ENCODE data around the gene PCSK6. TPM values are rescaled to one million over a fixed set of nuclear protein-coding genes. Genes with fewer than 3 reads are reported as not detected.

Gene PCSK6
- total RNA-seq, 1 experiment from 2014 or later: 26.3 TPM

DNA sequence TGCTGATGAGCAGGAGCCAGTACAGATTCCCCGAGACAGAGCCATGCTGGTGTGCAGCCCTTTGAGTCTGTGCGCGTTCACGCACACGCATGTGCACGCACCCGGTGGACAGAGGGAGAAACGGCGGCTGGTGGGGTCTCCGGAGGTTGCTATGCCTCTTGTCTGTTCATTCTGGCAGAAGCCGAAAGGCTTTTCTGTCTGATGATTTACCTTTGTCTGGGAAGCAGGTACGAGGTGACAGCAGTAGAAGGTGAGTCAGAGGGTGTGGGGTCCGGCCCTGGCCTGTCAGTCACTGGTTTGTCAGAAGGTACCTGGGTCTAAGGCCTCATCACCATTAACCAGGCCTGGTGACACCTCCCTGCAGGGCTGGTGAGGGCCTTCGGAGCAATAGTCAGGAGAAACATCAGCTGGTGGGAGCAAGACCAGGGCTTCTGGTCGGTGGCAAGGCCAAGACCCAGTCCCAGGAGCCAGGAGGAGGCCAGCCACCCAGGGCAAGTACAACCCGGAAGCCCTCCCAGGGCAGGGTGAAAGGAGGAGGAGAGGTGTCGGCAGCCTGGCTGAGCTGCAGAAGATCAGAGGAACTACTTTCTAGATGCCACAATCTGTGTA, 7.5 kb downstream of the PCSK6 start:
- CTCF ChIA-PET: no interaction called here
- no peak for TF ChIP-seq EZH2 (IDR thresholded peaks at IDR 0.05; ENCODE audit: low read depth)
- TF ChIP-seq, protein P1, sequence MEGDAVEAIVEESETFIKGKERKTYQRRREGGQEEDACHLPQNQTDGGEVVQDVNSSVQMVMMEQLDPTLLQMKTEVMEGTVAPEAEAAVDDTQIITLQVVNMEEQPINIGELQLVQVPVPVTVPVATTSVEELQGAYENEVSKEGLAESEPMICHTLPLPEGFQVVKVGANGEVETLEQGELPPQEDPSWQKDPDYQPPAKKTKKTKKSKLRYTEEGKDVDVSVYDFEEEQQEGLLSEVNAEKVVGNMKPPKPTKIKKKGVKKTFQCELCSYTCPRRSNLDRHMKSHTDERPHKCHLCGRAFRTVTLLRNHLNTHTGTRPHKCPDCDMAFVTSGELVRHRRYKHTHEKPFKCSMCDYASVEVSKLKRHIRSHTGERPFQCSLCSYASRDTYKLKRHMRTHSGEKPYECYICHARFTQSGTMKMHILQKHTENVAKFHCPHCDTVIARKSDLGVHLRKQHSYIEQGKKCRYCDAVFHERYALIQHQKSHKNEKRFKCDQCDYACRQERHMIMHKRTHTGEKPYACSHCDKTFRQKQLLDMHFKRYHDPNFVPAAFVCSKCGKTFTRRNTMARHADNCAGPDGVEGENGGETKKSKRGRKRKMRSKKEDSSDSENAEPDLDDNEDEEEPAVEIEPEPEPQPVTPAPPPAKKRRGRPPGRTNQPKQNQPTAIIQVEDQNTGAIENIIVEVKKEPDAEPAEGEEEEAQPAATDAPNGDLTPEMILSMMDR (conservative IDR thresholded peaks at IDR 0.05): no peak
- POLR2A ChIA-PET (ENCODE audit: unreplicated experiment): interaction anchor here (1.0 kb wide), 1 partner anchor 134 kb away, joined by 5 read pairs; no protein-coding TSS in a partner anchor
- Histone ChIP-seq H3K79me2 (ENCODE audit: low read depth) (peaks cover 65% of the 10 kb centered on the region), H4K20me1 (ENCODE audit: insufficient read depth) (peaks cover 4% of the 10 kb centered on the region; the same call in 1 of the 2 replicates), H3K4me1 (replicated peaks; ENCODE audit: insufficient read depth) (peaks cover 57% of the 10 kb centered on the region), H3K4me2 (peak overlapping the region; percentile 76), H3K36me3 (ENCODE audit: low read depth) (peaks cover 5% of the 10 kb centered on the region), H3K9me3 (ENCODE audit: insufficient read depth, low read depth) (no peaks in the 10 kb centered on the region), H3K27me3 (ENCODE audit: insufficient read depth, low read depth) (no peaks in the 10 kb centered on the region), H3F3A (ENCODE audit: insufficient read depth, low read depth) (peaks cover 44% of the 10 kb centered on the region), H3K4me3 (peak overlapping the region; percentile 44; the same call in 1 of the 2 replicates), H3K27ac (peak overlapping the region; percentile 72), H2AFZ (no peak overlapping the region), H3K9me2 (ENCODE audit: insufficient read depth) (no peaks in the 10 kb centered on the region)
- BruUV-seq (replicated peaks): no TSS peak
- peak; percentile 60 to 75 for DNase-seq
- intact Hi-C loops (cut with micrococcal nuclease; ENCODE audit: unreplicated experiment): loop anchor here (5.0 kb wide), 3 partner anchors 80 to 160 kb away; no protein-coding TSS in a partner anchor

DNA sequence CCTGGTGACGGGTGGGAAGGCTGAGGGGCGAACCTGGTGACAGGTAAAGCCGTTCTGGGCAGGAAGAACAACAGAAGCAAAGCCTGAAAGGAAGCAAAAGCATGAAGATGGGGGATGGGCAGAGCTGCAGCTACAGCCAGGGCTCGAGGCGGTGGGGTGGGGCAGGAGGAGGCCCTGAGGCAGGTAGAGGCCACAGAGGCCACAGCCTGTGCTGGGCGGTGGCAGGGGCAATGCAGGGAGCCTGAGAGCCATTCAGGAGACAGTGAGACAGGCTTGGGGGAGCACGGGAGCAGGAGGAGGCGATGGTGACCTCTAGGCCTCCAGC, 8.2 kb downstream of the PCSK6 start:
- no peak overlapping the region for H2AFZ ChIP-seq
- no TSS peak for BruUV-seq (replicated peaks)
- H3K4me1 ChIP-seq (replicated peaks; ENCODE audit: insufficient read depth): peaks cover 57% of the 10 kb centered on the region
- H3K9me3 ChIP-seq (ENCODE audit: insufficient read depth, low read depth): no peaks in the 10 kb centered on the region
- H3K9me2 ChIP-seq (ENCODE audit: insufficient read depth): no peaks in the 10 kb centered on the region
- peak overlapping the region; percentile 44; the same call in 1 of the 2 replicates for H3K4me3 ChIP-seq
- peaks cover 44% of the 10 kb centered on the region for H3F3A ChIP-seq (ENCODE audit: insufficient read depth, low read depth)
- H3K27me3 ChIP-seq (ENCODE audit: insufficient read depth, low read depth): no peaks in the 10 kb centered on the region
- CTCF ChIA-PET: no interaction called here
- peaks cover 3% of the 10 kb centered on the region for H3K36me3 ChIP-seq (ENCODE audit: low read depth)
- H4K20me1 ChIP-seq (ENCODE audit: insufficient read depth): 0 out of 2 replicates have a peak, but pooled peaks cover 3% of the 10 kb centered on the region
- peaks cover 58% of the 10 kb centered on the region for H3K79me2 ChIP-seq (ENCODE audit: low read depth)
- H3K27ac ChIP-seq: peak overlapping the region; percentile 72
- intact Hi-C loops (cut with micrococcal nuclease; ENCODE audit: unreplicated experiment): loop anchor here (5.0 kb wide), 3 partner anchors 81 to 161 kb away; no protein-coding TSS in a partner anchor
- TF ChIP-seq, protein P1 (conservative IDR thresholded peaks at IDR 0.05): no peak
- no peak for TF ChIP-seq EZH2 (IDR thresholded peaks at IDR 0.05; ENCODE audit: low read depth)
- peak in 1 of 2 experiments; percentile 58 for DNase-seq
- peak overlapping the region; percentile 76 for H3K4me2 ChIP-seq
- POLR2A ChIA-PET (ENCODE audit: unreplicated experiment): no interaction called here

DNA sequence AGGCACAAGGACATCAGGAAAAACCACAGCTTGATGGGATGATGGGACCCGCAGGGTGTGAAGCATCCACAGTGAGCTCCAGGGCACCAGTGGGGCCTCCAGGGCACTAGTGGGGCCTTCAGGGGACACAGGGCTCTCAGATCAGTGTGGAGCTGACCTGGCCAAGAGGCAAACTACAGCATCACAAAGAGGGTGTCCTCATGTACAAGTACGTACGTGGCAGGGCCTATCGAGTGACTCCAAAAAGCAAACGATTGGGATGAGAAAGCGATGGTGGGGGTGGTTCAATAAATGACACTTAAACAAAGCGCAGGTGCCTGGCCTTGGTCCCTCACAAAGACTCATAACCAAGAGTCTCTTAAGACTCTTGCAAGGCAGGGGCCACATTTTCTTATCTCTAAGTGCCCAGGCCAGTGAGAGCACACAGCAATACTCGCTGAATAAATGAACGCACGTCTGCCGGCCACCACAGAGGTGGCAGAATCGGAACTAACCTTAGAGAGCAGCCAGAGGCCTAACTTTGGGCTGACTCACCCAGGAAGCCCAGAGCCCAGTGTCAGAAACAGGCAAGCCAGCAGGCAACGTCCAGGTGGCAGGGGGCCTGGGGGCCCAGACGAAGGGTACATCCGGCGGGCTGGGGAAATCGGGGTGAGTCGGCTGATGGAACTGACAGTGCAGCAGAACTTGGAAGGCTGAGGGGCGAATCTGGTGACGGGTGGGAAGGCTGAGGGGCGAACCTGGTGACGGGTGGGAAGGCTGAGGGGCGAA, 8.7 kb downstream of the PCSK6 start:
- H3K4me1 ChIP-seq (replicated peaks; ENCODE audit: insufficient read depth): peaks cover 56% of the 10 kb centered on the region
- no peaks in the 10 kb centered on the region for H3K27me3 ChIP-seq (ENCODE audit: insufficient read depth, low read depth)
- intact Hi-C loops (cut with micrococcal nuclease; ENCODE audit: unreplicated experiment): loop anchor here (5.0 kb wide), 3 partner anchors 82 to 162 kb away; no protein-coding TSS in a partner anchor
- peak in 1 of 2 experiments; percentile 36 for DNase-seq
- H4K20me1 ChIP-seq (ENCODE audit: insufficient read depth): 0 out of 2 replicates have a peak, but pooled peaks cover 3% of the 10 kb centered on the region
- H2AFZ ChIP-seq: no peak overlapping the region
- H3K79me2 ChIP-seq (ENCODE audit: low read depth): peaks cover 58% of the 10 kb centered on the region
- peak overlapping the region; percentile 72 for H3K27ac ChIP-seq
- TF ChIP-seq, protein P1 (conservative IDR thresholded peaks at IDR 0.05): no peak
- TF ChIP-seq EZH2 (IDR thresholded peaks at IDR 0.05; ENCODE audit: low read depth): no peak
- ChIA-PET CTCF (no interaction called here), POLR2A (ENCODE audit: unreplicated experiment) (no interaction called here)
- H3K9me2 ChIP-seq (ENCODE audit: insufficient read depth): no peaks in the 10 kb centered on the region
- BruUV-seq (replicated peaks): no TSS peak
- peaks cover 44% of the 10 kb centered on the region for H3F3A ChIP-seq (ENCODE audit: insufficient read depth, low read depth)
- 0 out of 2 replicates have a peak, but pooled peaks cover 2% of the 10 kb centered on the region for H3K36me3 ChIP-seq (ENCODE audit: low read depth)
- no peaks in the 10 kb centered on the region for H3K9me3 ChIP-seq (ENCODE audit: insufficient read depth, low read depth)
- no peak overlapping the region for H3K4me3 ChIP-seq
- peak overlapping the region; percentile 76 for H3K4me2 ChIP-seq
